GM19452 (cell line): ENCODE results near the gene NDST1.

ENCODE experiments used
- ATAC-seq: cut with Tn5 transposase; IDR thresholded peaks from one replicate; pipeline ENCODE4 v1.9.1; 2021; ENCODE audit not compliant: unreplicated experiment

Gene NDST1

DNA sequence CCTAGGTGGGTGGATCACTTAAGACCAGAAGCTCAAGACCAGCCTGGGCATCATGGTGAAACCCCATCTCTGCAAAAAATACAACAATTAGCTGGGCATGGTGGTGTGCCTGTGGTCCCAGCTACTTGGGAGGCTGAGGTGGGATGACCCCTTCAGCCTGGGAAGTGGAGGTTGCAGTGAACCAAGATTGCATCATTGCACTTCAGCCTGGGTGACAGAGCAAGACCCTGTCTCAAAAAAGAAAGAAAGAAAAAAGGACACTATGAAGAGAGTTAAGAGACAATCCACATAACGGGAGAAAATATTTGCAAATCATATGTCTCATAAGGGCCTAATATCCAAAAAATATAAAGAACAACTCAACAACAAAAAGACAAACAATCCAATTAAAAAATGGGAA is 57.9 kb downstream of the NDST1 start:
- ATAC-seq: no peak

DNA sequence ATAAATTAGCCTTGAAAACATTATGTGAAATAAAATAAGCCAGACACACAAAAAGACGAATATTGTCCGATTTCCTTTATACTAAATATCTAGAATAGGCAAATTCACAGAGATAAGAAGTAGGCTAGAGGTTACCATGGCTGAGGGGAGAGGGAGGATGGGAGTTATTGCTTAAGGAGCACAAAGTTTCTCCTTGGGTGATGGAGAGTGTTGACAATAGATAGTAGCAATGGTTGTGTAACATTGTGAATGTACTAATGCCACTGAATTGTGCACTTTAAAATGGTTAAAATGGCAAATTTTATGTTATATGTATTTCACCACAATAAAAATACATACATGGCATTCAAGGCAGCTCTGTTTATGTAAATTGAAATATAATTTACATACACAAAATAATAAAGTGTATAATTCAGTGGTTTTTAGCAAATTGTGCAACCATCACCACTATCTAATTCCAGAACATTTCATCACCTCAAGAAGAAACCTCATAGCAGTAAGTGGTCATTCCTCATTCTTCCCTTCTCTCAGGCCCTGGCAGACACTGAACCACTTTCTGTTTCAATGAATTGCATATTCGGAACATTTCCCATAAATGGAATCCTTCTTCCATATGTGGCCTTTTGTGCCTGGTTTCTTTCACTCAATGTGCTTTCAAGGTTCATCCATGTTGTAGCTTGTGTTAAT is 59.2 kb downstream of the NDST1 start:
- ATAC-seq: no peak

DNA sequence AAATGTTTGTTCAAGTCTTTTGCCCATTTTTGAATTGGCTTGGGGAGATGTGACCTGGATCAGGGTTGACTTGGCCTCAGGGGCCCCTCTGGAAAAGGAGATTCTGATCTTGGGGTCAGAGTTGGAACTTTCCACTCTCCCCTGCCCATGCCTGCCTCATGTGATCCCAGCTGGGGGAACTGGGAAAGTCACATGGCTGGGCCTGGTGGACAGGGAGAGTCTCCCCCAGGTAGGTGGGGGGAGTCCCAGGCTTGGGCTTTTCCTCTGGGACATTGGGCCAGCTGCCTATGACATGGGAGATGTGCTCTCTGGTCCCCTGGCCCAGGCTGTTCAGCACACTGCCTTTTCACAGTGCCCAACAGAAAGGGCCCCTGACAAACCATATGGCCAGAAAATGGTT is 60.7 kb downstream of the NDST1 start:
- no peak for ATAC-seq

DNA sequence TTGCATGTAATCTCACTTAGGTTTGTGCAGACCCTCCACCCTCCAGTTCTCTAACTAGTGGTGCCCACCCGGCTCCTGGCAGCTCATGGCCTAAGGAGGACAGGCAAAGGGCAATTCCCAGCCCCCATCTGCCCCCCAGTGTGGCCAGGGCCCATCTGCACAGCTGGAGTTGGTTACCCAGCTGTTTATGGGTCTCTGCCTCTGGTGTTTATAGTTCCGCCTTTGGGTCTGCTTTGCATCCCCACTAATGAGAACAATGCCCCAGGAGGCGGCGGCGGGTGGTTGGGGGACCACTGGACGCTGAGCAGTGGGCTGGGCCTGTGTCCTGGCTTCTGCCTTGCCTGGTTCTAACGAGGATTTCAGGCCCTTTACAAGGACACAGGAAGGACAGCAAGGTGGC is 62.4 kb downstream of the NDST1 start:
- no peak for ATAC-seq

DNA sequence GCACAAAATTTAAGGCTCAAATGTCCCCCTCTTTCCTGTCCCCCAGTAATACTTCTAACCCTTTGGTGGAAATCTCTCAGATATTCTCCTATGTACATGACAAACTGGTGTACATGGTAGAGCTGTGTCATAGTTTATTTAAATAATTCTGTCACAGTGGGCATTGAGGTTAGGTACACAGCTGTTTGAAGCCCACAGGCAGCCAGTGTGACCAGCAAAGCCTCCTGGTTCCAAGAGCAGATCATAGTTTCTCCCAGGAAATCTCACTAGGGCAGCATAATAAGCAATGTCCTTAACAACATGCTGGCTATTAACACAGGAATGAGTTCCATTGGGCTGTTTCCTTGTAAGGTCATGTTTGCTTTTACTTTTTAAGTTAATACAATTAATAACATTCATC is 63.9 kb downstream of the NDST1 start:
- ATAC-seq: no peak

DNA sequence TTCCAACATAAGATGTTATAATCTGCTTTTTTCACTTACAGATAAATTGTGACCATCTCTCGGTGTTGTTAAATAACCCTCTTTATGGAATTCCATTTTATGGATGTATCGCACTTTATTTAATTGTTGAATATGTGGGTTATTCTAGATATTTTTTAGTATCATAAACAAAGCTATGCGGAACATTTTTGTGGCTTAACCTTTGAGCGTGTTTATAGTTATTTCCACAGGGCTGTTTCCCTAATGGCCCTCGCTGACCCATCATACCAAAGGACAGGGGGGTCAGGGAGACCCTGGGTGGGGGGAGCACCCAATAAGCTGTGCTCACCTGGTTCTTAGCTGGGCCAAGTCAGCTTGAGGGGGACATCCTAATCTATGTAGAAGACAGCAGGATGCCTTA is 65.3 kb downstream of the NDST1 start:
- ATAC-seq: no peak

DNA sequence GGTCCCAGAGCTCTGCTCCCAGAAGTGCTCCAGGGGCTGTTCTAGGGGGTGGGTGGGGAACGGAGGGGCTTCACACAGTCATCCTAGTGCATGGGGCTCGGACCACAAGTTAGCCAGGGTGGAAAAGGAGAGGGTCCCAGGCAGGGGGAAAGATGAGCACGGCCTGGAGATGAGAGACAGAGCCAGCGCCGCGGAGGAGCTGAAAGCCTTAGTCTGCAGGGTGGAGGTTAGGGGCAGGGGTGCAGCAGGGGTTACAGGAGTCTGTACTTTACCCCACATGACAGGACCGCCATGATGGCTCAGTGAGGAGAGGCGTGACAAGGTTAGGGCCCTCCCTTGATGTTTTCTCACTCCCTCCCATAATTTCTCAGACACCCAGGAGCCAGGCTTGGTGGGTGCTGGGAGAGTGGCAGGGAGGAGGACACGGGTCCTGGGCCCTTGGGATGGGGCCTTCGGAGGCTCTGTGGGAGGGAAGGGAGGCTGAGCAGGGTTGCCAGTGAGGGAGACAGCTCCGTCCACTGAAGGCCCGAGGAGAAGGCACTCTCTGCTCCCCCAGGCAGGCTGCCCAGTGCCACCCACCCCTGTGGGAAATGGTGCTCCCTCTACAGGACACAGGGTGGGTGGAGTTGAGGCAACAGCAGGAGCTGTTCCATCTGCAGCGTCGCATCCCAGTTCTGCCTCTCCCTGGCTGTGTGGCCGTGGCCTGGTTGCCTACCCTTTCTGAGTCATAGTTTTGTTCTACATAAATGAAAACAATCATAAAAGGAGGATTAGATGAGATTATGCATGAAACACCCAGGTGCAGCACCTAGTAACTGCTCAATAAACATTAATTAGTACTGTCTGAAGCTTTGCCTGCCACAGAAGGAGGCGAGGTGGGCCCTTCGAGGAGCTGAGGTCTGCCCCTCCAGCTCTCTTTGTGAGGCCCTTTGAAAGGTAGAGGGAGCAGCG is 66.2 kb downstream of the NDST1 start:
- ATAC-seq: no peak

DNA sequence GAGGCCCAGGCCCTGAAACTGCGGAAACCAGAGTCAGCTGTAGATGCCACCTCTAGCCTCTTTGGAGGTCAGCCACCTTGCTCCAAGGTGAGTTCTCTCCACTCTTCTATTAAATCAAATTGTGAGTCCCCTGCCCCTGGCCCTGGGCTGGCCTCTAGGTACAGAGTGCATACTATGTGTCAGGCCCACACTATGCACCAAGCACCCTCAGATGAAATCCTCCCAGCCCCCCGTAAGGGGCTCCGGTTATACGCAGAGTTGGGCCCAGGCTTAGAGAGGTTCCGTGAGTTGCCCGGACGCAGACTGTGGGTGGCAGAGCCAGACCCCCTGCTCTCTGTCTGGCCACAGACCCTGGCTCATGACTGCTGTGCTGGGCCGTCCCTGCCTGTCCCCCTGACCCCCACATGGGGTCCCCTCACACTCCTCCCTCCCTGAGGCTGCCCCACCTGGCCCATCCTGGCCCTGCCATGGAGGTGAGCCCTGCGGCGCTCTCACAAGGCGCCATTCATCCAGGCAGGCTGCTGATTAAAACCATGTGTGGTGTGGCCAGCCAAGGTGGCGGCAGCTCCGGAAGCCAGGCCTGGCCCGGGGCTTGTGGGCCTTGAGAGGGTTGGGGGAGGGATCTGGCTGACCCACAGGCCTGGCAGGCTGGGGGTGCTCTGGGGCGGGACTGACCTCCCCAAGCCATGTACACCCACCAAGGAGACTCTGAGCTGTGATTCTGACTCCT is 67.1 kb downstream of the NDST1 start:
- ATAC-seq: no peak

DNA sequence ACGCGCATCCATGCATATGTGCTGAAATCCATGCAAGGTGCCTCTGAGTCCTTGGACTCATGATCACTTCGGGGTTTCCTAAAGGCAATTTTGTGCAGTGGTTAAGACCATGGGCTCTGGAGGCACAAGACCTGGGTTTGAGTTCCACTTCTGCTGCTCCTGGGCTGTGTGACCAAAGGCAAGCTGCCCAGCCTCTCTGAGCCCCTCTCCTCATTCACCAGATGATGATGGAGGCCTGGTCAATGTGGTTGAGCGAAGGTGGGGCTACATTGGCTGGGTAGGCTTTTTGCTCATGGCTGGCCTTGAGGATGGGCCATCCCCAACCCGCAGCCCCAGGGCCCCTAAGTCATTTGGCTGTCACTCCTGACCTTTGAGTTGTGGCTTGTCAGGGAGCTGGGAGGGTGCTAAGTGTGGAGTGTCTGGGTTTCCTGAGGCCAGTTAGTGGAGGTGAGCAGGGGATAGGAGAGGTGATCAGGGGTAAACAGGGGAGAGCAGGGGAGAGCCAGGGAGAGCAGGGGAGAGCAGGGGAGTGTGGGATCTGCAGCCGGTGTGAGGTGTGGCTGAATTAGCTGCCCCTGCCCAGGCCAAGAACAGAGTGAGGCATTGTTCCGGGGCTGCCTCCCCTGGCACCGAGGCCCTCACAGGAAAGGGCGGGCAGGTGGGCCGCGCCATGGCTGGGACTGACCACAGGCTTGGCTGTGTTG is 68.0 kb downstream of the NDST1 start:
- no peak for ATAC-seq

DNA sequence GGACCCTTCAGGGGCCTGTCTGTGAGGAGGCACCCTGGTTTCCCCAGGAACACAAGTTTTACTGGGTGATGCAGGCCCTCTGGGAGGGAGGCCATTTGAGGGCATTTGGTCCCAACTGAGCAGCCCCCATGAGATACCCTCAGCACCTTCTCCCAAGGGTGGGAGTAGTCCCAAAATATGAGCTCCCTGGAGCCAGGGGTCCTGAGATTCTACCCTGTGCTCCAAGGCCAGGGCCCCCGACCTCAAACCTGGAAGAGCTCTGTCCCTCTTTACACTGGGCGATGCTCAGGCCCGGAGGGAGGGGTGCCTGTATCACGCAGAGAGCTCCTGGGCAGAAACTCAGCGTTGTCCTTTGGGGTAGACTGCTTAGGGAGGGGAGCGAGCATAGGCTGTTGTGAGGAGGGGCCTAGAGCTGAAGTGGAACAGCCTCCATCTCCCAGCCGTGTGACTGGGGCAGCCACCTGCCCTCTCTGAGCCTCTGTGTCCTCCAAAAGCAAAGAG is 68.6 kb downstream of the NDST1 start:
- no peak for ATAC-seq

DNA sequence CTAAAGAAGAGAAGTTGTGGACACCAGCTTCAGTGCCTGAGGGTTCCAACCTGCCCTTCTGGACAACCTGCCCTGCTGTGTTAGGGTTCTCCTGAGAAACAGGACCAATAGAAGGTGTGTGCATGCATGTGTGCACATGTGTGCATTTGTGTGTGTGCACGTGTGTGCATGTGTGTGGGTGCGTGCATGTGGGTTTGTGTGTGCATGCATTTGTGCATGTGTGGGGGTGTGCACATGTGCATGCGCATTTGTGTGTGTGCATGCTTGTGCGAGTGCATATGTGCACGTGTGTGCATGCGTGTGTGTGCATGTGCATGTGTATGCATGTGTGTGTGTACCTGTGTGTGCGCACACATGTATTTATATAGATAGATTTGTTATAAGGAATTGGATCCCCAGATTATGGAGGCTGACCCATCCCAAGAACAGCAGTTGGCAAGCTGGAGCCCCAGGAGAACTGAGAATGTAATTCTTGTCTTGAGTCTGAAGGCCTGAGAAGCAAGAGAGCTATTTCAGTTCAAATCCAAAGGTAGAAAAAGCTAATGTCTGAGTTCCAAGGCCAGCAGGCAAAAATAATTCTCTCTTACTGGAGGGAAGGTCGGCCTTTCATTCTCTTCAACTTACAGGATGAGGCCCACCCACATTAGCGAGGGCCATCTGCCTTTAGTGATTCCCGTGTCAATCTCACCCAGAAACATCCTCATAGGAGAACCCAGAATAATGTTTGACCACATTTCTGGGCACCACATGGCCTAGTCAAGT is 69.6 kb downstream of the NDST1 start:
- no peak for ATAC-seq

DNA sequence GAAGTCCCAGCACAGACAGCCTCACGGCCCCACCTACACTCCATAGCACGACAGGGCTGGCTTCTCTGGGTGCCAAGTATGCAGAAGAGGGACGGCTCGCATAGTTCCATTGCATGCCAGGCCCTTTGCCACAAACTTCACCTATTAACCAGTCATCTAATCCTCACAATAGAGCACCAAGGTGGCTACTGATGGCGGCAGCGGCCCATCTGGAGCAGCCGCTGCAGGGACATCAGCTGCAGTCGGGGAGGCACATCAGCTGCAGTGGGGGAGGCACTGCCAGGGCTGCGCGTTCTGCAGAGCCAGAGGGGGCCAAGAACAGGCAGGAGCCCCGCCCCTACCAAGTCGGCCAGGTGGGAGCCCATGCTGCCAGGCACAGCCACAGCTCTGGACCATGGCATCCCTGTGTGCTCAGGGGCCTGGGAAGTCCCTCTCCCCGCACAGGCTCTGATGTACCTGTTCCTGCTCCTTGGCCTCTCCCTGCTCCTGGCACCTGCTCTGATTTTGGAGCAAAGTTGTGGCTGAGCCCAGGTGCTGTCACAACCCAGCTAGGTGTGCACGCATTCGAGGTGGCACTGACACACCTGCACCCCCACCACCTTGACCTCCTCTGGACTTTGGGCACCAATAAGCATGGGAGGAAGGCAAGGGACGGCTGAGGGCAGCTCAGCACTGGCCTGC is 71.0 kb downstream of the NDST1 start:
- ATAC-seq: no peak

DNA sequence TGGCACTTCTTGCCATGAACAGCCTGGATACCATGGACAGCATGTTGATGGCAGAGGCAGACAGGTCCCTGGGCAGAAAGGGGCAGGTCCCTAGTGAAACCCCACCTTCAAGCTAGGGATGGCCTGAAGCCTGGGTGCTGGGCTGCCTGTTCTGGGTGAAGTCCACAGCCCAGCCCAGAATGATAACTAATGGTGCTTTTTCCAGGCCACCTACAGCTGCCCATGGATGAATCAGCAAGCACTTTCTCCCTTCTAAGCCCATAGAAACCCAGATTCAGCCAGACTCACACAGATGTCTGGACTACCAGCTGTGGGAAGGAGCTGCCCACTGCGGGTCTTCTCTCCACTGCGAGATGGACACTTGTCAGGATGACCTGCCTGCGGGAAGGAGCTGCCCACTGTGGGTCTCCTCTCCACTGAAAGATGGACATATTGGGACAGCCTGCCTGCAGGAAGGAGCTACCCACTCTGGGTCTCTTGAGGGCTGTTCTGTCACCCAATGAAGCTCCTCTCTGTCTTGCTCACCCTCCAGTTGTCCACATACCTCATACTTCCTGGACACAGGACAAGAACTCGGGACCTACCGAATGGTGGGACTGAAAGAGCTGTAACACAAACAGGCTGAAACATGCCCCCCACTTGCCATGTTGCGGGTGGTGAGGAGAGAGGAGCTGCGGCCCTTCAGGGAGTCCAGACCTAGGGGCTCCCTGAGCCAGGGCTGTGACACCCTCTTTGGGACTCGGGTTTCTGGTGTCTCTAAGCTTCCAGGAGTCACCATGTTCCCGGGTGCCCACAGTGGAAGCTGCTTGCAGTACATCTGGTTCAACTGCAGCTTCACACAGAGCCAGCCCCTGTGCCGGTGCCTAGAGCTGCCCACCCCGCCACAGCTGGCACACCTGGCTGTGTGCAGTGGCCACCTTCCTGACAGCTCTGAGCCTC is 71.8 kb downstream of the NDST1 start:
- ATAC-seq: no peak

DNA sequence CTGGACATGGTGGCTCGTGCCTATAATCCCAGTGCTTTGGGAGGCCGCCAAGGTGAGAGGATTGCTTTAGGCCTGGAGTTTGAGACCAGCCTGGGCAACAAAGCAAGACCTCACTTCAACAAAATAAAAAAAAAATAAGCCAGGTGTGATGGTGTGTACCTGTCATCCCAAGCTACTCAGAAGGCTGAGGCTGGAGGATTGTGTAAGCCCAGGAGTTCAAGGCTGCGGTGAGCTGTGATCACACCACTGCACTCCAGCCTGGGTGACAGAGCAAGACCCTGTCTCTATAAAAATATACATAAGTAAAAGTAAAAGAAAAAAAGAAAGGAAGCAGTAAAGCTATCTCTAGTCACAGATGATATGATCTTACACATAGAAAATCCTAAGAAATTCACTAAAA is 73.0 kb downstream of the NDST1 start:
- no peak for ATAC-seq

DNA sequence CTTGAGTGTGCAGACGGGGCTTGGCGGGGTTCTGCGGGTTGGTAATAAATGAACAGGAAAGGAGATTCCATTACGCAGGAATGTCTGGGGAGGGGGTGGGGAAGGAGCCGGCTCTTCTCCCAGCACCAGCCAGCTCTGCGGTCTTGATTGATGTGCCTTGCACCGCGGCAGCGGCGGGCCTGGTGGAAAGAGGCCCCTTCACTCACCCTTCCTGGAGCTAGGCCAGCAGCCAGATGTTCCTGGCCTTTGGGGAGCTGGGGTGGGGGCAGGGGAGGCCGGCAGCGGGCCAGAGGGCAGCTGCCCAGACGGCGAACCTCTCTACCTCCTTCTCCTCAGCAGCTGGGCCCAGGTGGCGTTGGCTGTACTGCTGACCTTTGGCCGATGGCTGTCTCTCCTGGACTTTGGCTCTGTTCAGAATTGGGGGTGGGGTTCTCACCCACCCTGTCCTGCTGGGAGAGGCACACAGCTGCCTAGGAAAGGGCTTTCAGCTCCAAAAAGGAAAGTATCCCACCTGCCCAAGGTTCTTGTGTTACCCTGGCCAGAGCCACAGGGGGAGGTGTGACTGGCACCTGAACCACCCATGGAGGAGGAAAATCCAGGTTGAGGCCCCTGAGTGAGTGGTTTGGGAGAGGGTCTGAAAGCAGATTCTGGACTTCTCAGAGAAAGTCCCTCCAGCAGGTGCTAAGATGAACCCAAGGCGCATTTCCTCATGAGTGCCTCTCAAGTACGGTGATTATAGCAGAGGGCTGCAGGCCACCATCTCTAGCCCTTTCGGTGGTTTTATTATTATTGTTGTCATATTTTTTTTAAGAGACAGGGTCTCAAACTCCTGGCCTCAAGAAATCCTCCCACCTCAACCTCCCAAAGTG is 74.5 kb downstream of the NDST1 start:
- no peak for ATAC-seq

DNA sequence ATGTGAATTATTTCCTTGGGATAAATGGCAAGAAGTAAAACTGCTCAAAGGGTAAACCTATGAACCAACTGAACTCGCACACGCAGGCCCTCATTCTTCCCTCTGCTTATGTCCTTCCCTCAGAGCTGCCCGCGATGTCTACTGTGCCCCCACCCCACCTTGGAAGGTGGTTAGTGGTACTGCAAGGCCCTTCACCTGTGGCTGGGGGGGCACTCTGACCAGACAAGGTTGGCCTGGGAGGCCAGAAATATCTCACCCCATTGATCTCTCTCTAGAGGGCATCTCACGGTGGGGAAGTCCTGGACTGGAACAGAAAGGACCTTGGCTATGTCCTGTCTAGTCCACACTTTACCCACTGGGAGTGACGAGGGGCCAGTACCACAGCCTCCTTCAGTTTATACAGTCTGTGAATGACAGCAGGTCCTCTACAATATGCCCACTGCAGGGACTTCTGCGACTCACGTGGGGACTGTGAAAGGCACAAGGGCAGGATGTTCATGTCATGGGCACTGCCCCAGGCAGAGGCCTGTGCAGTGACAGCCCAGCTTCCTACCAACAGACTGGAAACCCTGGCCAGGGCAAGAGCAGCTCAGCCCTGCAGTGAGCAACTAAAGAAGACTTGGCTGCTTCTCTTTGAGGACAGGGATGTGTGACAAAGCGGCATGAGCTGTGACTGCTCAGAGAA is 75.8 kb downstream of the NDST1 start:
- no peak for ATAC-seq
